Muscle of arm (tissue), 14 donors: ENCODE data around the gene DENND4C. TPM values are rescaled to one million over a fixed set of nuclear protein-coding genes. Genes with fewer than 3 reads are reported as not detected.
"Not testable (repeated sequence)": the region's sequence is repeated elsewhere in the genome, so short reads cannot be mapped to it uniquely, and the experiment has no call there.

Source experiments
- DNase-seq: peaks from one replicate; pipeline ENCODE4 v3.0.0-alpha.2; 2013
- long read RNA-seq, 11 donors: transcript quantifications; one replicate each; lab custom pipeline, GENCODE V29; 2026
- polyA plus RNA-seq, 12 donors: library from polyadenylated mRNA; unstranded; fragments of 120-200 nt; gene quantifications; one replicate each; pipeline ENCODE4 v1.2.1, GENCODE V29; 2013; ENCODE audit not compliant: insufficient read length in 12 of 12

The DENND4C gene
- 100 to 1,000 TPM in 1 of 12 donors, 10 to 100 TPM in 11; 22.7 to 164 (median 29.5) TPM for polyA plus RNA-seq
- long read RNA-seq, donor 1, partial matches to known transcripts: 15,338 of 15,704 reads
- long read RNA-seq, donor 1, other reads (novel, unspliced or antisense): 364 of 15,704 reads
- long read RNA-seq, donor 2, partial matches to known transcripts: 13,655 of 14,142 reads
- long read RNA-seq, donor 2, other reads (novel, unspliced or antisense): 487 of 14,142 reads
- long read RNA-seq, donor 3, partial matches to known transcripts: 5,543 of 5,755 reads
- long read RNA-seq, donor 3, other reads (novel, unspliced or antisense): 212 of 5,755 reads
- long read RNA-seq, donor 4, partial matches to known transcripts: 4,040 of 4,135 reads
- long read RNA-seq, donor 4, other reads (novel, unspliced or antisense): 95 of 4,135 reads
- long read RNA-seq, donor 5: 0 reads
- long read RNA-seq, donor 6, partial matches to known transcripts: 6,059 of 6,201 reads
- long read RNA-seq, donor 6, other reads (novel, unspliced or antisense): 142 of 6,201 reads
- long read RNA-seq, donor 7, partial matches to known transcripts: 4,198 of 4,335 reads
- long read RNA-seq, donor 7, other reads (novel, unspliced or antisense): 137 of 4,335 reads
- long read RNA-seq, donor 8, partial matches to known transcripts: 12,181 of 12,650 reads
- long read RNA-seq, donor 8, other reads (novel, unspliced or antisense): 468 of 12,650 reads
- long read RNA-seq, donor 9, partial matches to known transcripts: 7,750 of 7,925 reads
- long read RNA-seq, donor 9, other reads (novel, unspliced or antisense): 175 of 7,925 reads
- long read RNA-seq, donor 10, partial matches to known transcripts: 8,598 of 8,647 reads
- long read RNA-seq, donor 10, other reads (novel, unspliced or antisense): 49 of 8,647 reads
- long read RNA-seq, donor 11, partial matches to known transcripts: 10,452 of 10,921 reads
- long read RNA-seq, donor 11, other reads (novel, unspliced or antisense): 468 of 10,921 reads

- peak; percentile 85 for DNase-seq
These were observed at the start of gene DENND4C for GRCh38 chr9:19230355-19231125. Gene DENND4C, plus strand, starts transcription at chr9:19230693. Its CDS starts 45,482 bp downstream, at chr9:19276175.

GRCh38 chr9:19180991-19181390 lies 49.5 kb upstream of the DENND4C start:
- DNase-seq: peak; percentile 6

GRCh38 chr9:19181561-19181960 lies 48.9 kb upstream of the DENND4C start:
- DNase-seq: no peak

- DNase-seq: peak; percentile 70
These were observed 46.2 kb upstream of the DENND4C start for GRCh38 chr9:19184144-19184917.

GRCh38 chr9:19185191-19185590 lies 45.3 kb upstream of the DENND4C start:
- no peak for DNase-seq

GRCh38 chr9:19186232-19186631 lies 44.3 kb upstream of the DENND4C start:
- no peak for DNase-seq

GRCh38 chr9:19188771-19189170 lies 41.7 kb upstream of the DENND4C start:
- no peak for DNase-seq

DNA sequence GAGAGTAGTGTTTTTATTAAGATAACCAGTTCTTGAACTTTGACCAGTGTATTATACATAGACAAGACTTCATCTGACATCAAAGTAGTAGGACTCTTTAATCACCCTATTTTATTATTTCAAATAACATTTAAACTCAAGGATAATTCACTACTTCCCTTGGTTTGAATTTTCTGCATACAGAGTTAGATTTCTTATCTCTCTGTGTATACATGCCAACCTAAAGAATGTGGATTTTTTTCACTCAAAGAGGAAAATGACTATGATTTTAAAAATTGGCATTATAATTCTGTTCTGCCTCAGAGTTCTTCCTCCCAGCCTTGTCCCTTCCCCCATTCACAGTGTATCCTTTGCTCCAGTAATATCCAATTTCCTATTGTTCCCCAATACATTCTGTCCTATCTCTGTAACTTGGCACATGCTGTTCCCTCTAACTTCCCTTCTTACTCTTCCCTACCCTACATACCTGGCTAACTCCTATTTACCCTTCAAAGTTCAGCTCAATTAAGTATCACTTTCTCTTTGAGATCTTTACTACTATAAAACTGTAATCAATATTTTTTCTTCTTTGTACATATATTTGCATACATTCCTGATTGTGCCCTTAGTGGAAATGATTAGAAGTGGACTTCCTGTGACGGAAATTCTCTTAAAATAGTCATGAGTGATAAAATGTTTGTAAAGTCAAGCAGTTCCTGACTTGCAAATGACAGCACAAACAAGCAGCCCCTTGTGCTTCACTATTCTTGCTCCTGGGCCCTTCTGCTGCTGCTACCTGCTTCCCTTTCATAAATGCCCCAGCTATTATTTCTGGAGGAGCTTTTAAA lies 38.1 kb upstream of the DENND4C start:
- no peak for DNase-seq

GRCh38 chr9:19193029-19193324 lies 37.5 kb upstream of the DENND4C start:
- no peak for DNase-seq

- not testable (repeated sequence) for DNase-seq
These were observed 37.0 kb upstream of the DENND4C start for GRCh38 chr9:19193358-19193973.

DNA sequence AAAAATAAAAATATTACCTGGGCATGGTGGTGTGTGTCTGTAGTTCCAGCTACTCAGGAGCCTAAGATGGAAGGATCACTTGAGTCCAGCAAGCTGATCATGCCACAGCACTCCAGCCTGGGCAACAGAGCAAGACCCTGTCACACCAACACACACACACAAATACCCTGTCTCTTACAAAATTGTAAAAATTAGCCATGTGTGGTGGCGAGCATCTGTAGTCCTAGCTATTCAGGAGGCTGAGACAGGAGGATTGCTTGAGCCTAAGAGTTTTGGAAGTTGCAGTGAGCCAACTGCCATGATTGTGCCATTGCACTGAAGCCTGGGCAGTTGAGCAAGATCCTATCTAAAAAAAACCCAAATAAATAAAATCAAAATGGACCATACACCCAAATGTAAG lies 32.1 kb upstream of the DENND4C start:
- no peak for DNase-seq

- DNase-seq: no peak
These were observed 31.5 kb upstream of the DENND4C start for GRCh38 chr9:19199012-19199411.

DNA sequence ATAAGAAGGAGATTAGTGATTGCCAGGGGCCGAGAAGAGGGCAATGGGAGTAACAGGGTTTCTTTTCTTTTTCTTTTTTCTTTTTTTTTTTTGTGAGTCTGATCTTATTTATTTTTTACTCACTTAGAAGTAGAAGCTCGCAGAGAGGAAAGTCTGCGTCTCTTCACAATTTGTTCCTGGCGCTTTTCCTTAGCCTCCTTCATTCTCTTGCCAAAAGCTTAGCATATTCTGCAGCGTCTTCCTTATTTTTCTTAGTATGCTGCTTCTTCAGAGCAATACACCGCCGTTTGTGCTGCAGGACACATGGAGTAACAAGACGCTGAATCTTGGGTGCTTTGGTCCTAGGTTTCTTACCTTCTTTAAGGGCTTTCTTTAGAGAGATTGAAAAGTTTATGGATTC lies 30.3 kb upstream of the DENND4C start:
- DNase-seq: peak; percentile 73

DNA sequence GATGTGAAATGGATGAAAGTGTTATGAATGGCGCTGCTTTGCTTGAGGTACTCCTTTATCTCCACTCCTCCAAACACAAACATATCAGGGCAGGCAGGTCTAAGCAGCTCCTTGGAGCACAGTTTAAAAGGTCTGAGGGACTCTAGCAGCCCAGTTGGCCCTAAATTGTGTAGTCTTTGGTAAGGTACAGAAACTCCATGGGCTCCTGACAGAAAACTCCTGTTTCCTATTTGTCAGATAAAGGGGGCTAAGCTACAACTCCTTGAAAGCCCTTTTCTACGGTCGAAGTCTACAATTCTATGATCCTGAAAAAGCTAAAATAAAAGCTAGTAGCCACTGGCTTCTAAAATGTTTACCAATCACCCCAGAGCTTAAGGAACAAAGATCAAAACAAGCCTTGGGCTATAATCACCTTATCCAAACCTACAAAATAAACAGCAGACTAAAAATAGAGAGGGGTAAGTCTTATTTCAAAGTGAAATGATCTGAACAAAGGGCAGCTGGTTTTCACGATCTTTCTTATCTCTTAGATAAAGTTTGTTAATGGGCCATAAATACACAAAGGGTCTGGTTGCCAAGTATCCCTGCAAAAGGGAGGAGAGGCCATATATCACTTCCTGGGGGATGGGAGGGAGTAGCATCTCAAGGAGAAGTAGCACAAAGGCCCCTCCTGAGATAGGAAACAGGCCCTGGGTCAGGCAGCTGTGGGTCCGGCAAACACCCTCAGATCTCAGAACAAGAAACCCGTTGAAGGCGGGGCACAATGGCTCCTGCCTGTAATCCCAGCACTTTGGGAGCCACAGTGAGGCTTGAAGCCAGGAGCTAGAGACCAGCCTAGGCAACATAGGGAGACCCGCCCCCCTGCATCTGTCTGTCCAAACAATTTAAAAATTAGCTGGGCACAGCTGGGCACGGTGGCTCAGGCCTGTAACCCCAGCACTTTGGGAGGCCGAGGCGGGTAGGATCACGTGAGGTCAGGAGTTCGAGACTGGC lies 28.3 kb upstream of the DENND4C start:
- DNase-seq: no peak

DNA sequence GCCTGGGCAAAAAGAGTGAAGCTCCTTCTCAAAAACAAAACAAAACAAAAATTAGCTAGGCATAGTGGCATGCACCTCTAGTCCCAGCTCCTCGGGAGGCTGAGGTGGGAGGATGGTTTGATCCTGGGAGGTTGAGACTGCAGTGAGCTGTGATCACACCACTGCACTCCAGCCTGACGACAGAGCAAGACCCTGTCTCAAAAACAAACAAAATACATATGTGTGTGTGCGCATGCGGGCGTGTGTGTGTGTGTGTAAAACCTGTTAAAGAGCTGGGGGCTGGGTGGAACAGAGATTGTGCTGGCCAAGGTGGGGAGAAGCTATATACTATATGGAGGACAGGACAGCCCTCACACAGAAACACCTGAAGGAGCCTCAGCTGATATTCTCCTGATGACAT lies 27.4 kb upstream of the DENND4C start:
- DNase-seq: no peak

GRCh38 chr9:19208653-19209052 lies 21.8 kb upstream of the DENND4C start:
- no peak for DNase-seq

DNA sequence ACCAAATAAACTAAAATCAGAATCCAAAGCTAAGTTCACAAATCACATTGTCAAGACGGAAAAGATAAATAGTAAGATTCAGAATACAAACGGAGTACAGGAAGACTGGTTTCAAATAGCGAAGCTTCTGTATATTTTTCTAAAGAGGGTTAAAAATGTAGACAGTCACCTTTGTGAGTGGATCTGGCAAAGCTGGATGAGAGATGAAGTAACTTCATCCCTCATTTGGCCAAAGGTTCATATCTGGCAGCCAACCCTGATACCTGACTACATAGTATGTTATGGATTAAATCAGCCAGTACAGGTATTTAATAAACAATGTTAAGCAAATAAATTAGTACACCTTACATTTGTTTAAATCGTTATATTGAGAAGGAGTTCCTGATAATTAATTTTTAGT lies 21.3 kb upstream of the DENND4C start:
- DNase-seq: no peak

DNA sequence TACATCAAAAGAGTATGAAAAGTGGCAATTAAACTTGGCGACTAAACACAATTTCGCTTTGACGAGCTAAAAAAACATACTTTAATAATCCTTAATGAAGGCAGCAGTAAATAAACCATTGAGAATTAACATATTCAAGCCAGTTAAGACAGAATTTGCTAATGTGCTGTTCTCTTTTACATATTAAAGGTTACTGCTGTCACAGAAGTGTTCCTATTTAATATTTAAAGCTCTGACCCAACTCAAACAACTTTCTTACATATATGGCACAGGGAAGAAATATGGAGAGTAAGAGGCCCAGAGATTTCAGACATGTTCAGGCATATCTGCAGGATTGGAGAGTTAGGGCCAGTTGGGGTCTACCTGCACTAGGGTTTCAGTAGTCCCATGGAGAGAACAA lies 16.7 kb upstream of the DENND4C start:
- no peak for DNase-seq
